C4-2B (cell line): Measurements from ENCODE around the gene CASK.

Experiments used
- CTCF ChIP-seq: fragments of 450-650 bp; conservative IDR thresholded peaks from 2 replicates; pipeline ENCODE4 v1.5.1; 2017; ENCODE audit warnings: mild to moderate bottlenecking
- ZFX ChIP-seq: fragments of 450-650 bp; IDR thresholded peaks from 2 replicates; pipeline ENCODE4 v1.6.1; 2017

- TF ChIP-seq CTCF: no peak
- no peak for TF ChIP-seq ZFX
Observed at GRCh38 chrX:41665686-41666085, 257.7 kb downstream of the CASK start.
